HG03139 (cell line): ENCODE results near the gene RNF224.

Experiments used
- ATAC-seq: cut with Tn5 transposase; IDR thresholded peaks from one replicate; pipeline ENCODE4 v1.9.1; 2021; ENCODE audit not compliant: unreplicated experiment

RNF224 gene

DNA sequence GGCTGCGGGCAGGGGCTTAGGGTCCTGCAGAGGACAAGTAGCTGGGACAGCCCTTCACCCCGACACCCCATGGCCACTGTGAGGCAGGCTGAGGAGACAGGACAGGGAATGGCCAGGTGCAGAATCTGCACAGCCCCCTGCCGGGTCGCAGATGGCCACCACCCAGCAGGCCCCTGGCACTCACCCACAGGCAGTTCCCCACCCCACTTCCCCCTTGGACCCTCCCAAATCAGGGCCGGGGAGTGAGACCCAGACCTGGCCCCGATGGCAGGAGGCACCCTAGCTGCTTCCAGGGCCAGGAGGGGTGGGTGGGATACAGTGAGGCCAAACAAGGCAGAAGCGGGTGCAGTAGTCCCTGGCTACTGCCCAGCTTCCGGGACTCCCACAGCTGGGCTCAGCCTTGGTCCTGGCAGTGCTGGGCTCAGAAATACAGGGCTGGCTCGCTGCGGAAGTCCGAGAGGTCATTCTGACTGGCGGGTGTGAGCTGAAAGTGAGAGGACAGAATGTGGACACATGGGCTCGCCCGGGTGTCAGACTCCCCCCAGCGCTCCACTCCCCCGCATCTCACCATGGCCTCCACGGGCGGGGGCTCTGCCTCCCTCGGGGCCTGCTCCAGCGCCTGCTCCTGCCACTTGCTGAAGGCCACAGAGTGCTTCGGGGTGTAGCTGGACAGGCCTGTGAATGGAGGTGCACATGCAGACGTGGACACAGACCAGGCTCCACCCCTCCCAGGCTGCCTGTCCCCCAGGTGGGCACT lies 35.4 kb upstream of the RNF224 start:
- ATAC-seq, result no peak

DNA sequence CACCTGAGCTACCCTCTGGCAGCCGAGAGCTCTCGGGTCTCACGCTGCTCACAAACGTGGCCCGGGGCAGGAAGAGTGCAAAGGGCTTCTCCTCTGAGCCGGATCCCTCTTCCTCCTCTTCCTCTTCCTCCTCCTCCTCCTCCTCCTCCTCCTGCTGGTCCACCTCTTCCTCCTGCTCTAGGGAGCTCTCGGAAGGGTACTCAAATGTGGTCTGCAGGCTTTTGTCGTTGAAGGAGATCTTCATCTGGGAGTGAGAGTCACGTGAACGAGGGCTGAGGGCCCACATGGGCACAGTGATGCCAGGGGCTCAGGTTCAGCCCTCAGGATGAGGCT lies 34.9 kb upstream of the RNF224 start:
- no peak for ATAC-seq

DNA sequence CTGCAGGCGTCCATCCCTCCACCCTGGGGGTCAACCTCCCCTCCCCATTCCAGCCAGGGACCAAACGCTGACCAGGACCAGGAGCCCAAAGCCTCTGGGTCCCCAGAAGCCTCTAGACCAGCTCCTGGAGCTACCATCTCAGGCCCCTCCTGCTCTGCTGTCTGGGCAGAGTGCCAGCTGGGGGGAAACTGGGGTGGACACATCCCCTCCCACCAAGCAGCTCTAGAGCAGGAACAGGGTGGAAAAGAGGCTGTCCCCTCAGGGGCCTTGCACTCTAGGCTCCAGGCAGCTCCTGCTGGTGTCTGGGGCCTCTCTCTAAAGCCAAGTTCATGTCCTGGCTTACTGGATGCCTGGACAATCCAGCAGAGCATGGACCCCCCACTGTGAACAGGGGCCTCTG lies 34.4 kb upstream of the RNF224 start:
- no peak for ATAC-seq

DNA sequence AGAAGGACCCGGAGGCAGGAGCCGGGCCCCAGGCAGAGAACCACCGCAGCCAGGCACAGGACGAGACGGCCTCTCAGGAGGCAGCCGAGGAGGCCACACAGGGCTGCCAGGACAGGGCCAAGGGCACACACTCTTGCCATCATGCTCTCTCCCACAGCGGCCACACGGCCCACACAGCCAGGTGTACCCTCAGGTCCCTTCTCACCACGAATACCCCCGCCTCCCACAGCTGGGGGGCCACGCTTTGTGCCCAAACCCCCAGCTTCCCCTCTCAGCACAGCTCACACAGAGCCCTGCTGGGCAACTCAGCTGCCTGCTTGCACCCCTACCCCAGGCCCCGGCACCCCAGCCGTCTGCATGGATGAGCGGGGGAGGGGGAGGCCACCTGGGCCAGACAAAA lies 33.5 kb upstream of the RNF224 start:
- ATAC-seq, result no peak

DNA sequence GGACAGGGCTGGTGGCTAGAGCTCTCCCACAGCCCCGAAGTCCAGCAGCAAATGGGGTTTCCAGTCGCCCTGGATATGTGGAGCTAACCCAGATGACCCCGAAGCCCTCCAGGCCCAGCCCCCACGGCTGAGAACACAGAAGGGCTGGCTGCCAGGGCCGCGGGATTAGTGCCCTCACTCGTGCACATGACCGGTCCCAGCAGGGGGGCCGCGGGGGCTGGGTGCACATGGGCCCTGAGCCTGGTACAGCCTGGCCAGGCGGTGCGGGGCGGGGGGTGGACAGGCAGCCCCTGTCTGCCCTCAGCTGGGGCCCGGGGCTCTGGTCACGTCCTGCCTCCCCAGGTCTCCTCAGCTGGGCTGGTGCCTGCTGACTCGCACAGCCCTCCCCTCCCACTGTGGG lies 32.9 kb upstream of the RNF224 start:
- ATAC-seq, result no peak

DNA sequence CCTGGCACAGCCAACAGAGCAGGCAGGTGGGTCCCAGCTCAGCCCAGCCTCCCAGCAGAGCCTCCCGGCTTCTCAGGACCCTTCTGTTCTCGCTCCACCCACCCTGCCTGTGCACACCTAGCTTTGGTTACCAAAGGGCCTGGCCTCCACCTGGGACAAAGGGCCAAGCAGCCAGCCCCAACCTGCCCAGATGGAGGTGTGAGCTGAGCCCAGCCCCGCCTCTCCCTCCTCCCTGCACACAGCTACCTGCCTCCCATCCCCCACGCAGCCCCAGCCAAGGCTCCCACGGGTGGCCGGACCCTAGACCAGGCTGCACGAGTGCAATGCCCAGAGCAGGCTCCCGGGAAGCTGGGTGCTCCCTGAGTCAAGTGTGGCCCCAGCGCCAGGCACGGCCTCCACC lies 32.4 kb upstream of the RNF224 start:
- no peak for ATAC-seq

DNA sequence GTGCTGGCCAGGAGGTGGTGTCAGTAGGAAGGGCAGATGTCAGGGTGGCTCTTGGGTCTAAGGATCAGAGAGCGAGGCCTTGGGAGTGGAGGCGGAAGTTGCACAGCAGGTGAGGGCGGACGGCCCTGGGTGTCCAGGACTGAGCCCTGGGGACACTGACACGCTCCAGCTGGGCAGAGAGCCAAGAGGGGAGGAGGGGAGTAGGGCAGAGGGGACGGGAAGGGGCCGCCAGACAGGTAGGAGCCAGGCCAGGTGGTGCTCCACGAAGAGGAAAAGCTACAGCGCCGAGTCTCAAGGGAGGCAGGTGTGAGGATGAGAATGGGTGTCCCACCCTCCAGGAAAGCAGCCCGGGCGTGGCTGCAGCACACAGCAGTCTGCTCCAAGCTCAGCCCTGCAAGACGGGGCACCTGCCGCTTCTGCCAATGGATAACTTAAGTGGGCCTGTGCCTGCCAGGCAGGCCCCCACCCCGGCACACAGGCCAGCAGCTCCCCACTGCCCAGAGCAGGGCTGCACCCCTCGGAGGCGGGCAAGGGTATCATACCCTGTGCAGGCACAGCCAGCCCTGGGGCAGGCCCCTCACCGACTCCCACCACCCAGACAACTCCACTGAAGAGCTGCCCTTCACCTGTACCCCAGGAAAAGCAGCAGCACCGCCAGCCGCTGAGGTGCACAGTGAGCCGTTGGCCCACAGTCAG lies 31.6 kb upstream of the RNF224 start:
- no peak for ATAC-seq

DNA sequence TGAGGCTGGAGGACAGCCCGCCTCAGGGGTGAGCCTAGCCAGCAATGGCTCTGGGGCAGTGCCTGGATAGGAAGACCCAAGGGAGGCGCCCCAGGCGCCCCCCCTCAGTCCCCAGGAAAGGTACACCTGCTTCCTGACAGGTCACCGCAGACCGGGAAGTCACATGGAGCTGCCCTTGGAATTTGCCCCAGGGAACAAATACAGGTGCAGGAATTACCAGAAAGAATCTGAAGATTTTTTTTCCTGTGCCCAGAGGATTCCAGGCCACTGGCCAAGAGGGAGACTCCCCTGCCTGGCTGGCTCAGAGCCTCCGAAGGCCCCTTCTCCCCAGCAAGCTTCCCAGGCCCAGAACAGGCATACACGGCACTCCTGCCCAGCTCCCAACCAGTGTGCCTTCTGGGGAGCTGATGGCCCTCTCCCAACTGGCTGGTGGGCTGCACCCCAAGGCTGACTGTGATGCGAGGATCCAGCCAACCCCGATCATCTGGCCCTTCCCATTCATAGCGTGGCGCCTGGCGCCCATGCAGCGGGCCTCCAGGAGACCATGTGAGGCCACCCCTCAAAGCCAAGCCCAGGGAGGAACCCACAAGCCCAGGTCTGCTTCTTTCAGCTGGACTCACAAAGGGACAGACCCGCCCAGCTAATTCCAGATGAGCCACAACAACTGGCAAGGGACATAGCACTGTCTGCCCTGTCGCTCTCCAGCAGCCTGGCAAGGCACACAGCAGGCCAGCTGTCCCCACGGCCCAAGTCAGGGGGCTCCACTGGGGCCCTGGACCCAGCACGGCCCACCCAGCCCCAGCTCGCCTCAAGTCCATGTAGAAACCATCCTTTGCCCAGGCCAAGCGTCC lies 29.0 kb upstream of the RNF224 start:
- ATAC-seq, result no peak

DNA sequence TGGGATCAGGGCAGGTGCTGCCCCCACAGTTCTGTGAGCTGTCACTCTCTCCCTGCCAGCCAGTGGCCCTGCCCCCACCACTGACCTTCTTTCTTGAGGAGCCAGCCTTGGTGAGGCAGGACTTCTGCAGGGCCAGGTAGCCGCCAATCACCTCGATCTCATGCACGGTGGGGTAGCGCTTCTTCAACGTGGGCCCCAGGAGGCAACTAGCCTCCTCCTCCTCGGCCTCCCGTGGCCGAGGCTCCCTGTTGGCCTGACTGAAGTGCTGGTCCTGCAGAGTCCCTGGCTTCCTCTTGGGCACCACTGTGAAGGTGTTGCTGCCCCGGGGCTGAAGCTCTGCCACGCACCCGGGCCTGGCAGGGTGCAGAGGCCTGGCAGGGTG lies 28.4 kb upstream of the RNF224 start:
- no peak for ATAC-seq

DNA sequence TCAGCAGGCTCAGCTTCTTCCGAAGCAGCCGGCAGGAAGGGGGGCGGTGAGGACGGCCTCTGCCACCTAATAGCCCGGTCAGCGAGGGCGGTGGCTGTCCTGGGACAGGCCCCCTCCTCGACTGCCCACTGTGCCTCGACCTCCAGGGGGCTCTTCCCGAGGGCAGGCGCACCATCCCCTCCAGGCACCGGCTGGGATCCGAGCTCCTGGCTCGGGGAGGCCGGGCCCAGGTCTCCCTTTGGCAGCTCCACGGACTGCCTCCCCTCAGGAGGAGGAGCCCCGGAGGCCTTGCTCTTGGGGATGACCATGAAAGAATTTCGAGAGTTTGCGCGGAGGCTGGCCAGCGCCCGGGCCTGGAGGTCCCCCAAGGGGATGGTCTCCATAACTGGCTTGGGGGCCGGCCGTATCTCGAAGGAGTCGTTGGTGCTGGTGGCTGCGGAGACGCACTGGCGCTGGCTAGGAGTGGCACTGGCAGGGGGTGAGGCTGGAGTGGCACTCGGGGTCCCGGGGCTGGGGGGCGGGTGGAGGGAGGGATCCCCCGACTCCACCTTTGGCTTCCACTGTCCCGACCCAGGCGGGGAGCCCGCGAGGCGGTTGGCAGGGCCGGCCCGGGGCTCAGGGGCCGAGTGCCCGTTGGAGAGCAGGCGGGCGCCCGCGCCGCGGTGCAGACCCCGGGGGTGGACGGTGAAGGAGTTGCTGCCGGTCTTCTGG lies 27.7 kb upstream of the RNF224 start:
- ATAC-seq, result no peak

DNA sequence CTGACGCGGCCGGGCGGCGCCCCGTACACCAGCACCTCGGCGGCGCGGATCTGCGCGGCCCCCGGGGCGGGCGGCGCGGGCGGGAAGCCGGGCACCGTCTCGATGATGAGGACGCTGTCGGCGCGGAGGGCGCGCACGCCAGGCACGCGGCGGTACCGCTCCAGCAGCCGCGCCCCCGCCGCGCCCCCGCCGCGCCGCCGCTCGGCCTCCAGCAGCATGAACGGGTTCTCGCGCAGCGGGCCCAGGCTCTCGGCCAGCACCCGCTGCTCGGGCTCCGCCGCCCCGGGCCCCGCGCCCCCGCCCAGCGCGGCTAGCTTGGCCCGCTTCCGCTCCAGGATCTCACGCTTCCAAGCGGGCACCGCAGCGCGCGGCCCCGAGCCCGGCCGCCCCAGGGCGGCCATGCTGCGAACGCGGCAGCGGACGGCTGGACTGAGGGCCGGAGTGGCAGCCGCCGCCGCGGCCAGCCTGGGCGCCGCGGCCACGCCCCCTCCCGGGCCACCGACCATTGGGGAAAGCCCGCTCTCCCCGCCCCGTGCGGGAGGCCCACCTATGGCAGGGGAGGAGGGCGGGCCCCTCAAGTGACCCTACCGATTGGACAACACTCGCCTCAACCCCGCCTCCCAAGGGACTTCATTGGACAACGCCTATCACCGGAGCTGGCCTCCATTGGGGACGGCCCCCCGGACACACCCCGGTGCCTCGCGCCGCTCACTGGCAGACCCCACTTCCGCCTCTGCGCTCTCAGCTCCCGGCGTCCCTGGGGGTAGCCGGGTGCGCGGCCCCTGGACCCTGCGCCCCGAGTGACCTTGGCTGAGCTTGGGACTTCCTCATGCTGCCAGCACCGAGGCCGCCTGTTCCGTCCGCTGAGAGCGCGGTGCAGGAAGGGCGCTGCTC lies 26.7 kb upstream of the RNF224 start, which contains the start of gene TPRN:
Gene TPRN (minus strand): TSS at position 431 of the 894 bp plus-strand sequence. CDS start 30 bp downstream, at position 401.
- peak; percentile 85 for ATAC-seq

DNA sequence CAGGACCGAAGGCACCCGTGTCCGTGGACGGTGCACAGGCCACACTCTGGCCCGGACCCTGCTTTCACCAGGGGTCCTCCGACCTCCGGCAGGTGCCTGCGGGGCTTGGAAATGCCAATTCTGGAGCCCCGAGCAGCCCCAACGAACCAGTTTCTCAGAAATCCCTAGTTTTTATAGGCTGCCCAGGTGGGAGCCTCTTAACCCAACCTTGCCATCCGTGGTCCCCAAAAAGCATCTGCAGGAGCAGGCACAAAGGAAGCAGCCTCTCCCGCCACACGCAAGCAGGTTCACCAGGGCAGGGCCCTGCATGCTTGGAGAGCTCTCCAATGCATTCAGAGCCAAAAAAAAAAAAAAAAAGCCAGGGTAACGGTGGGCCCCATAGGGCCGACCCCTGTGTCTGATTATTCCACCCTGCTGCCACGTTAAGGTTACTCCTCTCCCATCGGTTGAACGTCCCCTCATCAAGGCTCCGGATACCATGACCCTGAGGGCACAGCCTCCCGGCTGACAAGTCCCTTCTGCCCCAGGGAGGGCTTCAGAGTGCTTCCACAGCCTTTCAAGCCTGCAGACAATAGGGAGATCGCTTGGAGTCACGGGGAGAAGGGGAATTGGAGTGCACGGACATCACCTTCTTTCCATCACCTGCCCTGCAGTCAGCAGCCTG lies 26.0 kb upstream of the RNF224 start:
- ATAC-seq, result no peak

DNA sequence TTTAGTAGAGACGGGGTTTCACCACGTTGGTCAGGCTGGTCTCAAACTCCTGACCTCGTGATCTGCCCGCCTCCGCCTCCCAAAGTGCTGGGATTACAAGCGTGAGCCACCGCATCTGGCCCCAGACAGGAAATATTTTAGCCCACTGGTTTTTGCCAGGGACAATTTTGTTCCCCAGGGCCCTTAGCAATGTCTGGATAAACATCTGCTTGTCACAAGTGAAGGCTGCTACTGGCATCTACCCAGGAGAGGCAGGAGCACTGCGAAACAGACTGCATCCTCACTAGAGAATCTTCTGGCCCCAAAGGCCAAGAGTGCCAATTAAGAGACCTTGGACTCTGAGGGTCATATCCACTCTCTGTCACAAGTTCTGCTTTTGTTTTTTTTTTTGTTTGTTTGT lies 24.3 kb upstream of the RNF224 start:
- ATAC-seq, result no peak

DNA sequence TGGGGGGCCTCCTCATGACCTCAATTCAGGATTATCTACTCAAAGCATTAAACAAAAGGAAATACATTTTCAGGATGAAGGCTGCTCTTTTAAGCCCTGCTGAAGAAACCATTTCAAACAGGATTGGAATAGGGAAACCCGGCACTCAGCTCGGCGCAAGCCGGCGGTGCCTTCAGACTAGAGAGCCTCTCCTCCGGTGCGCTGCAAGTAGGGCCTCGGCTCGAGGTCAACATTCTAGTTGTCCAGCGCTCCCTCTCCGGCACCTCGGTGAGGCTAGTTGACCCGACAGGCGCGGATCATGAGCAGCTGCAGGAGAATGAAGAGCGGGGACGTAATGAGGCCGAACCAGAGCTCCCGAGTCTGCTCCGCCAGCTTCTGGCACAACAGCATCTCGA lies 22.6 kb upstream of the RNF224 start:
- ATAC-seq, result no peak

DNA sequence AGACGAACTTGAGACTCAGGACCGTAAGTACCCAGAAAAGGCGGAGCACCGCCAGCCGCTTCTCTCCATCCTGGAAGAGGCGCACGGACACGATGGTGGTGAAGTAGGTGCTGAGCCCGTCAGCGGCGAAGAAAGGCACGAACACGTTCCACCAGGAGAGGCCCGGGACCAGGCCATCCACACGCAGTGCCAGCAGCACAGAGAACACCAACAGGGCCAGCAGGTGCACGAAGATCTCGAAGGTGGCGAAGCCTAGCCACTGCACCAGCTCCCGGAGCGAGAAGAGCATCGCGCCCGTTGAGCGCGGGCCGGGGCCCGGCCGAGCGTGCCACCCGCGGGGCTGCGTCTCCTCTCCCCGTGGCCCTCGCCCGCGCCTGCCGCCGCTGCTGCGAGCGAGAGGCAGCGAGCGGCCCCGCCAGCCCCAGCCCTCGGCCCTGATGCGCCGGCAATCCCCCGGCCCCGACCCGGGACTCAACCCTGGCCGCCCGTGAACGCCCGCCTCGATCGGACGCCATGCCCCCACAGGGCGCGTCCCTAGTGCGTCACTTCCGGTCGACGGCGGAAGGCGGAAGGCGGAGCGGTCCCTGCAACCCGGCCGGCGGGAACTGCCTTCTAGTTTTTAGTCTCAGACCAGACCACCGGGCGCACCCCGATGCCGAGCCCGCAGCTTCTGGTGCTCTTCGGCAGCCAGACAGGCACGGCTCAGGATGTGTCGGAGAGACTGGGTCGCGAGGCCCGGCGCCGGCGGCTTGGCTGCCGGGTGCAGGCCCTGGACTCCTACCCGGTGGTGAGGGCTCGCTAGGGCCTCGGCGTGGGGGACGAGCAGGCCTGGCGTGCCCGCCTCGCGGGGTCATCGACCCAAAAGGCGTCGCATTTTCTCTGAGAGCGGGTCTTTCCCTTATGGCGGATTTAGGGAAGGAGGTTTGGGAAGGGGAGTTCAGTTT lies 21.9 kb upstream of the RNF224 start, which contains the start of the genes NDOR1 and TMEM203:
Gene NDOR1 (plus strand): TSS at position 575 of the 944 bp plus-strand sequence. CDS start 78 bp downstream, at position 653.
Gene TMEM203 (minus strand): TSS at position 523 of the 944 bp plus-strand sequence. CDS start 234 bp downstream, at position 289.
- no peak for ATAC-seq

DNA sequence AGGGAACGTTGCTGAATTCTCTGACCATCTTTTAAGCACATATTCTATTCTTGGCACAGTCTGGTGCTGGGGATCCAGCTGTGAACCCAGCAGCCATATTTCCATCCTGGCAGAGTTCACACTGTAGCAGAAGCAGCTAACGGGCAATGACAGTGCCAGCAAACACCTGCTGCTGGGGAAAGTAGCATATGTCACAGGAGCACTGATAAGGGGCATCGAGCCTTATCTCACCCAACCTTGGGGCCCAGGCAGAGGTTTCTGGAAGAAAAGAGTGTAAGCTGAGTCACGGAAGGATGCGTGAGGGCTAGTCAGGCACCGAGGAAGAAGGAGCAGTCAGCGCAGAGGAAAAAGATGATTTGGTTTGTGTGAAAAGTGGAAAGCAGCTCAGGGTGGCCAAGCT lies 20.7 kb upstream of the RNF224 start:
- no peak for ATAC-seq

DNA sequence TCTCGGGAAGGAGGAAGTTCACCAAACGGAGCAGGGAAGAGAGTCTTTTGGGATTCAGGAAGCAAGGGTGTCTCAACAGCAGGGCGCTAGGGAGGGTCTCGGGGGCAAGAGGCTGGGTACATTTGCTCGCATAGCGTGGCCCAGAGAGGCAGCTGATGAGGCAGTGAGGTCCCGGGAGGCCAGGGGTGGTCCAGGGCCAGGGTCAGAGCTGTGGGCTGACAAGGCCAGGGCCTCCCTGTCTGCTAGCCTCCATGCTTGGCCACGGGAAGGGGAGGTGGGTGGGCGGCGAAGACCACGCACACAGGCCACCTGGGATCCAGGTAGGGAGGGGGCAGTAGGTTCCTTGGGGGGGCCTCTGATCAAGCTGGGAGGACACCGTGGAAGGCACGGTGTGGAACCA lies 15.8 kb upstream of the RNF224 start:
- ATAC-seq, result no peak

DNA sequence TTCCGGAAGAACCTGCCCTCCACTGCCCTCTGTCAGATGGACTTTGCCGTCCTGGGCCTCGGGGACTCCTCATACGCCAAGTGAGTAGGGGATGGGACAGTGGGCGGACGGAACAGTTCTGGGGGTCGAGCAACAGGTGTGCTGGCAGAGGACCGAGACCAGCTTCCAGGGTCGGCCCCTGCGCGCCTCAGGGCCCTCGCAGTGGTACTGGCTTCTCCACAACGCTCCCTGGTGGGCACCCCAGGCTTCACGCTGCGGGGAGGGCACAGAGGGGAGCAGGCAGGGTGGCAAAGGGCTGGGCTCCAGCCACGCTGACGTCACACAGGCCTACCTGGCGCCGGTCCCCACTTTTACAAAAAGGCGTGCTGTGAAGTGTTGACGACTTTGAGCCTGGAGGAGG lies 14.8 kb upstream of the RNF224 start:
- ATAC-seq, result no peak
